HG03095 (cell line): ENCODE results near the gene GRIFIN.

Experiments
- ATAC-seq: cut with Tn5 transposase; IDR thresholded peaks from one replicate; pipeline ENCODE4 v1.9.1; 2021; ENCODE audit warnings: moderate library complexity; ENCODE audit not compliant: unreplicated experiment

Gene GRIFIN

DNA sequence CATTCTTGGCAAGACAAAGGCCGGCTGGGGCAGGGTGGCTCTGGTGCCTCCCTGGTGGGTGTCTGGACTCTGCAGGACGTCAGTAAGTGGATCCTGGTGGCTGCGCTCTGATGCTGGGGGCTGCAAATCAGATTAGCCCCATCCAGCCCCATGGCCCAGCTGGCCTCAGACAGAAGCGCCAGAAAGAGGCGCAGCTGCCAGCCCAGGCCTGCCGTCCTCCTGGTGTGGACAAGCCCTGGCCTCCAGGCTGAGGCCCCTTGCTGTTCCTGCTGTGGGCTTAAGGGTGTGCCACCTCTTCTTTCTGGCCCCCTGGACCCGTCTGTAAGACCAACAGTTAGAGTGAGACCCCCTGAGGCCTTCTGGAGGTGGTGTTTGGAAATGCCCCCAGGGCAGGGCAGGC, 37.5 kb upstream of the GRIFIN start:
- no peak for ATAC-seq

DNA sequence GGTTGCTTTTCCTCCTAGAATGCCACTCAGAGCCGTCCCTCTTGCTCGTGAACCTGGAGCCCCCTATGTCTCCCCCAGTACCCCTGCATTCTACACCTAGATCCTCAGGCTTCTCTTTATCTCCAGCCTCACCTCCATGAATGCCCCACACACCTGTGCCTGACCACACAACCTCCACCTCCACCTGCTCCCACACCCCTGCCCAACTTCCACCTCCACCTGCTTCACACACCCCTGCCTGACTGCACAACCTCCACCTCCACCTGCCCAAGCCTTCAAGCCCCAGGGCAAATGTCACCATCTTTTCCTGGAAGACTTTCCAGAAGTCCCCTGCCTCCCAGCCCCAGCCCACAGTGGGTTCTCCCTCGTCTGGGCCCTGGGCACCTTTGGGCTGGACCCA, 36.5 kb upstream of the GRIFIN start:
- ATAC-seq = no peak

DNA sequence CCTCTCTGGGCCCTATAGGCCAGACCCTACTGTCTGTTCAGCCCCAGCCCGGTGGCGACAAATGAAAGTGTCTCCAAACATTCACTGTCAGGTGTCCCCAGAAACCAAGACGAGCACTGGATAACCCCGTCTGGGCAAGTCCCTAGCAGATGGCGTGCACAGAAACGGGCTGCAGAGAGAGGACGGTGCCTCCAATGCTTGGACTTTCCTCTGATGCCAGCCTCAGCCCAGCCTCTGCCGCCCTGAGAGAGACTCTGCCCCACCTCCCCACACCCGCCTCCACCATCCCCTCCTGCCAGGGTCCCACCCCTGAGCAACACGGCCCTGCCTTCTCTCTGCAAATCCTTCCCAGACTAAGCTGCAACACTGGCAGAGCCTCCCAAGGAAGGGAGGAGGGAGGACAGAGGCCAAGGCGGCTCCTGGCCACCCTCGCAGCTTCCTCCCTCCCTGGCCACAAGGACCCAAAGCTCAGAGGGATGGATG, 36.0 kb upstream of the GRIFIN start:
- ATAC-seq = no peak

DNA sequence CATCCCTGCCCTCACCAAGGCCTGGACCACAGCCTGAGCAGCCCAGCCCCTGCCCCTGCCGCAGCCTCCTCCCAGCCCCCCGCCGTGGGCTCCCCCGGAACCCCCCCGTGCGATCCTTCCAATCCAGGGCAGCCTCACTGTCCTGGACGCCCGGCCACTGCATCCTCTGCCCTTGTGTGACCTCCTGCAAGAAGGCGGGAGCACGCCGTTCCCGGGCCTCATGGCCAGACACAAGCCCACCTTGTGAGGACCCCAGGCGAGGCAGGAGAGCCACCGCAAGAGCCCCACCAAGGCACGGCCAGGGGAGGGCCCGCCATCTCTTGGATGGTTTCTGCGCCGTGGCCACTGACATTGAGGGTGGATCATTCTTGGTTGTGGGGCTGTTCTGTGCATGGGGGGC, 35.6 kb upstream of the GRIFIN start:
- ATAC-seq = no peak

DNA sequence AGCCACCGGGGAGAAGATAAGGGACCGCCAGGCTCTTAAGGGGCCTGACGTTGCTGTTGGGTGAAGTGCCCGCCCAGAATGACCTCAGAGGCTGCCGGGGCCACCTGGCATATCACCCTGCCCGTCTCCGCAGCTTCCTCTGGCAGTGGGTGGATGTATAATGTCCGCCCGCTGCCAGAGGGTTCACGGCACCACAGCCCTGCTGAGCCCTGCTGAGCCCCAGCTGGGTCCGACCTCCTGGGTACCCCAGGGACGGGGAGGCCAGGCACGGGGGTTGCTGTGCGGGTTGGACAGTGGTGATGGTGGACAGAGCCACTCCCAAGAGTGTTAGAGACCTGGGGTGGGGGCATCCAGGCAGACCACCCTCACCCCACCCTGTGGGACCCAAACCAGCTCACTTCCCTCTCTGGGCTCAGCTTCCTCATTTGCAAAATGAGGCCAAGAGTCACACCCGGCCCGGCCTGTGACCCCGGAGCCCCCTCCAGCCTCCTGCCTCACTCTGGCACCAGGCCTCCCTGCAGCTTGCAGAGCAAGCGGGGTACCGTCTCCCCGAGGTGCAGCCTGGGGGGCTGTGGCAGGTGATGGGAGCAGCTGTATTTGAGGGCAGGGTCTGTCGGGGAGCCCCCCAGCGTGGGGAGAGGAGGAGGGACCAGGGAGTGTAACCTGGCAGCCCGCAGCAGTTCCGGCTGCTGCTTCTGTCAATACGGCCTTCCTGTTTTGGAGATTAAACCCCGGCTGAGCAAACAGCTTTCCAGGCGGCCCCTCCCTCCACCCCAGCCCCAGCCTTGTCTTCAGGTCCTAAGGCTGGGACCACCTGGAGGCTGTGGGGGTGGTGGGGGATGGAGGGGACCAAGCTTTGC, 34.9 kb upstream of the GRIFIN start:
- ATAC-seq = no peak

DNA sequence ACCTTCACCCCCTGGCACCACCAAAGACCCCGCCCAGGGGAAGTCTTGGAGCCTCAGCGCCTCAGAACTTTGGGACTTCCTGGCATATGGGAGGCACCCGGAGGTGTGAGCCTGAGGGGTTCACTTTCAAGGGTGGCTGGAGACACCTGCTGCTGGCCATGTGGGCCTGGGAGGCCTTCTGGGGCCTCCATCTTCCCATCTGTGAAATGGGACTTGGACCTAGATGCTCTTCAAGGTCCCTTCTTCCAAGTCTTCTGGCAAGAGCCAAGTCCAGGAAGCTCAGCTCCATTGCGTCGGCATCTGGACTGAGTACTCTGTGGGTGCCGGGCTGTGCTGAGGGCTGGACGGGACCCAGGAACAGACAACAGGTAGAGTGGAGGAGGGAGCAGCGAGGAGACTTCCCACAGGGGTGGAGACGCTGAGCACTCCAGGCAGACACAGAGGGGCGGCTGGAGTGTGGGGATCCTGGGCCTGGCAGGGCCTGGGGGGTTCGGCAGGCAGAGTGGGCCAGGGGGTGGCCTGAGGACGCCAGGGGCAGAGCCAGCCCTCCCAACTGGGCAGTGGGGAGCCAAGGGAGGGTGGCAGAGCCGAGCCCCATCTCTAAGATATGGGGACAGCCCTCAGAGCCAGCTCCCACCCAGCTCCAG, 34.1 kb upstream of the GRIFIN start:
- ATAC-seq = no peak

DNA sequence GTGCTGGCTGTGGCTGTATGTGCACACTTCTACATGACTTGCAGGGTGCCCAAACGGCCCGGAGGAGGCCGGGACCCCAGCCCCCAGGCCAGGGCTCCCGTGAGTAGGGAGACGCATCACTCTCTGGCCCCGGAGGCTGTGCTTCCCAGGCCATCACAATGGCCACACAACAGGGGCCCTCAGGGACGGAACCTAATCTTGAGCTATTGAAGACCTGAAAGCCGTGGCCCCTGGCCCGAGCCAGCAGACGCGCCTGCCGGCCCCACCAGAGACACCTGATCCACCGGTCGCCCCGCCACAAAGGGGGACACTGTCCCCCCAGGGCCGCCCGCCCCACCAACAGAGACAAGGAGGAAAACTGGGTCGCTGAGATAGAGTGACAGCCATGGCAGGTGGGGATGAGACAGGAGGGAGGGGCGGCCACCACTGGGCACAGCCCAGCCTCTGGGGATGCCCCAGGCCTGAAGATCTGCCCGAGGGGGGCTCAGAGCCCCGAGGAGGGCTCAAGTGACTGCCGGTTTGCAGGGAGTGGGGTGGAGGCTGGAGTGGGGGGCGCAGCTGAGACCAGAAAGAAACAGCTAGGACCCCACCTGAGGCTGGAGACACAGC, 33.2 kb upstream of the GRIFIN start:
- no peak for ATAC-seq

DNA sequence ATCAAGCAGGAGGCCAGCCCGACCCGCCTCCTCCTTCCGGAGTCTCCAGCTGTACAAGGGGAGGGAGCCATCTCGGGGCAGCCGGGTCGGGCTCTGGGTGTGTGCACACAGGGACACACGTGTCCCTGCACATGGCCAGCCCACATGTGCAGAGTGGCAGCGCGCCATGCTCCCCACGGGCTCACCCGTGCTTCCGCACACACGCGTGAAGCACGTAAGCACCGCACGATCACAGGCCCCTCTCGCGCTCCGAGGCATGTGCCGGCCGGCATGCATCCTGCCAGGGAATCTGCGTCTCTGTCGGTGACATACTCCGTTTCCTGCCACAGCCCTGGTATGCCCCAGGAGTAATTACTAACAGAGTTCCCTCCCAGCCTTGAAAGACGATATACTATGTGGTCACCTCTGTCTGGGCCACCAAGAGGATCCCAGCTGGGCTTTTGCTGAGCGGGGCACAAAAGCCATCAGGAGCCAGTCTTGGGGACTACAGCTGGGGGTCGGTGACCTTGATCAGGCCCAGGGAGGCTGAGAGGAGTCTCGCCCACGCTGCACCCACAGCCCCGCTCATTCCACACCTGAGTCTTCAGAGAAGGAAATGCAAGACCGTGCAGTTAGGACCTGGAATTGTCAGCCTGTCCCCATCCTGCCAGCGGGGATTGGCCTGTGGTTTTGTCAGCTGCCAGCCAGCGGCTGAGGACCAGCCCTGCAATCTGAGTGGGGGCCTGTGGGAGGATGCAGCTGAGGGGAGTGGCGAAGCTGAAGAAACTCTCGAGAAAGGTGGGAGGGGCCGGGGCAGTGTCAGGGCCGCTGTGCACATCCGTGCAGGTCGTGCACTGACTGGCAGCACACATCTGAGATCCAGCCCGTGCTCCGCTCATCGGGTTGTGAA, 32.4 kb upstream of the GRIFIN start:
- ATAC-seq = no peak

DNA sequence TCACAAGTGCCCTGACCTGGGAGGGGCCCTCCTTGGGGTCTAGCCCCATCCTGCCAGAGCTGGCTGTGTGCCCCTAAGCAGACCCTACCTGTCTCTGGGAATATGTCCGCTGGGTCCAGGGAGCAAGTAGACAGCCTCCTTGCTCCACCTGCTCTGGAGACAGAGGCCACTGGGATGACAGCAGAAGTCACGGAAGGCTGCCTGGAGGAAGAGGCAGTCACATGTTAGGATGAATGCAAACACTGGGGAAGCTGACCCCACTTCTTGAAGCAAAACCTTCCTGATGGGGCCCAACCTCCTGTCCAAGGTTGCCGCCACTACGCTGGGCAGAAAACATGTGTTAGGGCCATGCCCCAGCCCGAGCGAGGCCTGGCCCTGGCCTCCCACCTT, 31.7 kb upstream of the GRIFIN start:
- no peak for ATAC-seq

DNA sequence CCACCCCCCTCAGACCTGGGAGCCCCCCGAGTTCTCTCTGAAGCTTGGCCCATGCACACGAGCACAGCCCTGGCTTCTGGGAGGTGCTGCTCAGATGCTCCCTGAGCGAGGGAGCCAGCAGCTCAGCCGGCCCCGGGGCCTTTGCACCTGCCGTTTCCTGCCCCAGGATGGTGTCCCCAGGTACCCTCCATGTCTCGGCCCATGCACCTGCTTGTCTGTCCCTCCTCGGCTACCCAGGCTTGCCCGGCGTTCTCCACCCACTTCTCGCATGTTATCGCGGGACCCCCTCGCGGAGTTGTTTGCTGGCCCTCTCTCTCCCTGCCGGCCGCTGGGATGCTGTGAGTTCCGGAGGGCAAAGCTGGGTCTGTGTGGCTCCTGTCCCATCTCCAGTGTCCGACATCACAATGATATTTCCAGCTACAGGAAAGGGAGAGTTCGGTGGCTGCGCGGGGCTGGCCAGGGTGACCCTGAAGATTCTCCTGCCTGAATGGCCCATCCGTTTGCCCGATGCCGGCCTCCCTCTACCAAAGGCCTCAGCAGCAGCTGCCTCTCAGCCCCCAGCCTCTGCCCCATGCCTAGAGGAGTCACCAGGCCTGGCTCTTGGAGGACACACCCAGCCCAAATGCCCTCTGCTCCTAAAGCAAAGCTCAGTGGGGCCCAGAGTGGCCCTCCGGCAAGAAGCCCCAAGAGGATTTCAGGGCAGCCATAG, 31.2 kb upstream of the GRIFIN start:
- no peak for ATAC-seq

DNA sequence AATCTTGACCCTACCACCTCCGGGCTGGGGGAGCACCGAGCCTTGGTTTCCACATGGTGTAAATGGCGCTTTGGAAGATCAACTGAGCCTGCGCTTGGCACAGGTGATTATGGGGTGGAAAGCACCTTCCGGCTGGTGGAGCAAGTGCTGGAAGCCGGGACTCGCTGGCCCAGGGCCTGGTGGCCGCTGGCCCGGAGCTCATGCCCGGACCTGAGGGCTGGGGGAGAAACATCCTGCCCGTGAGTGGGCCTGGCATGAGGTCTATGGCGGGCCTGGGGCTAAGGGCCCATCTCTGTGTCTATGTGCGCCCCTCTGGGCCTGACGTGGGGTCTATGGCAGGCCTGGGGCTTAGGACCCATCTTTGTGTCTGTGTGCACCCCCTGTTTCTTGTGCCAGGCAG, 29.2 kb upstream of the GRIFIN start:
- no peak for ATAC-seq

DNA sequence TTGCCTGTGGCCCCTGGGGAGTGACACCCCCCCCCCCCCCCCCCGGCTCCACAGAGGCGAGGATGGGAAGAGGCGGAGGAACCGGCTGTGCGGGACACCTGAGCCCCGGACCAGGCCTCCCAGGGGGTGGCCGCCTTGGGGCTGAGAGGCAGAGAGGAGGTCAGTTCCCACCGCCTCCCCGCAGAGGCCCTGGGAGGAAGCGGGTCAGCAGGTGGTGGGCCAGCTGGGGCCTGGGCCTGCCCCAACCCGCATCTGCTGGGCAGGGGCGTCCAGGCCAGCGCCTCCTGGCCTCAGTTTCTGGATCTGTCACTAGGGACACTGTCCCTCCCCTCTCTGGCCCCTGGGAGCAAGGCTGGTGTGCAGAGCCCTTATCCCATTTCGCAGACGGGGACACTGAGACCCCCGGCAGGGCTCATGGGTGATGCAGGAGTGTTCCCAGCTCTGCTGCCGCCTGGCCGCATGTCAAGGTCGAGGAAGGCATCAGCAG, 28.7 kb upstream of the GRIFIN start:
- ATAC-seq = no peak

DNA sequence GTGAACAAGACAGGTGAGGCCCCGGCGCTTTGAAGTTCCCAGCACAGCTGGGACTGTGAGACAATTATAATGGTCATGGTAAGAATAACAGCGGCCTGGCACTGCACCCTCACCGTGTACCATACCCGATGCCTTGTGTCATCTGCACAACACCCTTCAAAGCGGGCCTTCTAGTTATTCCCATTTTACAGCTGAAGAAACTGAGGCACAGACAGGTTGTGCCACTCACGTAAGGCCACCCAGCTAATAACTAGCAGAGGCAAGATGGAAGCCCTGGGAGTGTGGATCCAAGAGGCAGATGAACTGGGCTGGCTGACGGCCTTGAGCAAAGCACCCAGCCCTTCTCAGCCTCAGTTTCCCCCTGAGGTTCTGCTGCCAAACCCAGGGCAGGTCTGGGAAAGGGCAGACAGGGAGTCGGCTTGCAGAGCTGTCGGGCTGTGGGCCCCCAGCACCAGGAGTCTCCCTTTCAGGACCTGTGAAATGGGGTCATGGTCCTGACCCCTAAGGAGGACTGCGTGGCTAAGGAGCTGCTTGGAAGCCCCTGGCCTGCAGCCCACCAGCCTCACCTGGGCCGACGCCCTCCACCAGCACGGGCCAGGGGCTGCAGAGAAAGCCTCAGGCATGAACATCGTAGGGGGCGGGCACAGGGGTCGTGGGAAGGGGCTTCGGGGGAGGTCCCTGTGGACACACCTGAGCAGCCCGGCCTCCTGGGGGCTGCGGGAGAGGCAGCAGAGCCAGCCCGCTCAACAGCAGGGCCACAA, 28.1 kb upstream of the GRIFIN start:
- ATAC-seq = no peak

DNA sequence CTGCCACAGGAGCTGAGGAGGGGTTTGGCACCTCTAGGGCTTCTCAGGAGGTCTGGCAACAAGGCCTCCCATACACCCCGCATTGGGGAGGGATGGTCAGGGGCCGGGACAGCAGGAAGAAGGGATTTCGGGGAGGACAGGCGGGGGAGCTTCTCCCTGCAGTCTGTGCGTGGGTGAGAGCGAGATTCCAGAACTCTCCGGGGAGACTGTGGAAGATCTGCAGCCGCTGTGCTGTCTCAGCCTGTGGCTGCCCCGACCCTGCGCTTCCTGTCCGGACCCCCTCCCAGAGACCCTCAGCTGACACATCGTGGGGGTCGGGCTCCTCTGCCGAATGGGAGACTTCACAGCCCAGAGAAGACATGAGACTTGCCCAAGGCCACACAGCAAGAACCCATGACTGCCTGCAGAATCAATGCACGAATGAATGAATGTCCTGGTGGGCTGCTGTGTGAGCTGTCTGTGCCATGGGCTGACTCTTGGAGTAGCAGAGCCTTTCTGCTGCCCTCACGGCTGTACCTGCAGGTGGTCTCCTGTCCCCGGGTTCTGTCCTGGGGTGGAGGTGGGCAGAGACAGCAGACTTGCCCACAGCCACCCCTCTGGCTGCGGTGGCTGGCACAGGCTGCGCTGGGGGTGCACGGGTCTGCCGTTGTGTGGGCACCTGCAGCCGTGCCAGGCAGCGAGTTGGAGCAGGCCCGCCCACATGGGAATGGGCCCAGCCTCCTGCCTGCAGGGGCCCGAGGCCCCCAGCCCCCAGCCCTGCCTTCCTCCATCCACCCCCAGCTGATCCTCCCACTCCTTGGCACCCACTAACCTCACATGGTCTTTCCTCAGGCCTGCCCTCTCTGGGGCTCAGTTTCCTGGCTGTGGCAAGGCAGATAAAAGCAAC, 27.1 kb upstream of the GRIFIN start:
- ATAC-seq = no peak

DNA sequence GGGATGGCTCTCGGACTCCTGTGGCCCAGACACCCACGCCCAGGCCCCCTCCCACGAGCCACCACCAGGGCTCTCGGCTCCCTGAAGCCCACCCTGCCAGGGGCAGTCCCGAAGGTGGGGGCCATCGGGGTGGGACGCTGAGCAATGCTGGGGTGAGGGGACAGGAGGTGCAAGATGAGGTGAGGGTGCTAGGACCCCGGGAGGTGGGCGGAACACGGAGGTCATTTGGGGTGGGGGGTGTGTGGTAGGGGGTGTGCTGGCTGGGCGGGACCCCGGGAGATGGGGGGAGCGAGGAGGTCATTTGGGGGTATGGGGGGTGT, 26.4 kb upstream of the GRIFIN start:
- no peak for ATAC-seq

DNA sequence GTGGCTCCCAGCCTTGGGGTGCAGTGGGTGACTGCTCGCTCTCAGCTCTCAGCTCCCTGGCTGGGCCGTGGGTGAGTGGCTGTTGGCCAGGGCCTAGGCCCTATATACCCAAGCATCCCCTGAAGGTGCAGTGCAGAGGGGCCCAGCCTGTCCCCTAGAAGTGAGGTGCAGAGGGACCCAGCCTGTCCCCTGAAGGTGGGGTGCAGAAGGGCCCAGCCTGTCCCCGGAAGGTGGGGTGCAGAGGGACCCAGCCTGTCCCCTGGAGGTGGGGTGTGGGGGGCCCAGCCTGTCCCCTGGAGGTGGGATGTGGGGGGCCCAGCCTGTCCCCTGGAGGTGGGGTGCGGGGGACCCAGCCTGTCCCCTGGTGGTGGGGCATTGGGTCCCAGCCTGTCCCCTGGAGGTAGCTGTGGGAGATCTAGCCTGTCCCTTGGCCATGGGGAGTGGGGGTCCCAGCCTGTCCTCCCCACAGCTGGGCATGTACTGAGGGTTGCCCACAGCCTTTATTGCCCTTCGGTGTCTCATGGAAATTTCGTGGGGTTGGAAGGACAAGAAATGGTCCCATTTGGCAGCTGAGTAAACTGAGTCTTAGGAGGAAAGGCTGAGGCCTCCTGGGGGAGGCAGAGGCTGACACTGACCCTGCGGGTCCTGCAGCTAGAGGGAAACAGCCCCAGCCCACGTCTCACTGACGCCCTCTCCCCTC, 25.9 kb upstream of the GRIFIN start:
- ATAC-seq = no peak

DNA sequence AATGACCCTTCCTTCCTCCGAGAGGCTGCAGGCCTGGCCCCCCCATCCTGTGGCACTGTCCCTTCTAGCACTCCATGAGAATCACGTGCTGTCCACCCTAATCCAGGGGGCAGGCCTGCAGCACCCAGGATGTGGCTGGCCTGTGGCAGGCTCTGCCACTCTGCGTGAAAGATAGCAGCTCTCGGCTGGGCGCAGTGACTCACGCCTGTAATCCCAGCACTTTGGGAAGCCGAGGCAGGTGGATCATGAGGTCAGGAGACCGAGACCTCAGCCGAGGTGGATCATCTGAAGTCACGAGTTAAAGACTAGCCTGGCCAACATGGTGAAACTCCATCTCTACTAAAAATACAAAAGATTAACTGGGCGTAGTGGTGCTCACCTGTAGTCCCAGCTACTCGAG, 24.5 kb upstream of the GRIFIN start:
- ATAC-seq = no peak
